Measurements from ENCODE around the gene RRP7A.
"Not testable (repeated sequence)": the region's sequence is repeated elsewhere in the genome, so short reads cannot be mapped to it uniquely, and the experiment has no call there.

Gene RRP7A, protein sequence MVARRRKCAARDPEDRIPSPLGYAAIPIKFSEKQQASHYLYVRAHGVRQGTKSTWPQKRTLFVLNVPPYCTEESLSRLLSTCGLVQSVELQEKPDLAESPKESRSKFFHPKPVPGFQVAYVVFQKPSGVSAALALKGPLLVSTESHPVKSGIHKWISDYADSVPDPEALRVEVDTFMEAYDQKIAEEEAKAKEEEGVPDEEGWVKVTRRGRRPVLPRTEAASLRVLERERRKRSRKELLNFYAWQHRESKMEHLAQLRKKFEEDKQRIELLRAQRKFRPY

DNA sequence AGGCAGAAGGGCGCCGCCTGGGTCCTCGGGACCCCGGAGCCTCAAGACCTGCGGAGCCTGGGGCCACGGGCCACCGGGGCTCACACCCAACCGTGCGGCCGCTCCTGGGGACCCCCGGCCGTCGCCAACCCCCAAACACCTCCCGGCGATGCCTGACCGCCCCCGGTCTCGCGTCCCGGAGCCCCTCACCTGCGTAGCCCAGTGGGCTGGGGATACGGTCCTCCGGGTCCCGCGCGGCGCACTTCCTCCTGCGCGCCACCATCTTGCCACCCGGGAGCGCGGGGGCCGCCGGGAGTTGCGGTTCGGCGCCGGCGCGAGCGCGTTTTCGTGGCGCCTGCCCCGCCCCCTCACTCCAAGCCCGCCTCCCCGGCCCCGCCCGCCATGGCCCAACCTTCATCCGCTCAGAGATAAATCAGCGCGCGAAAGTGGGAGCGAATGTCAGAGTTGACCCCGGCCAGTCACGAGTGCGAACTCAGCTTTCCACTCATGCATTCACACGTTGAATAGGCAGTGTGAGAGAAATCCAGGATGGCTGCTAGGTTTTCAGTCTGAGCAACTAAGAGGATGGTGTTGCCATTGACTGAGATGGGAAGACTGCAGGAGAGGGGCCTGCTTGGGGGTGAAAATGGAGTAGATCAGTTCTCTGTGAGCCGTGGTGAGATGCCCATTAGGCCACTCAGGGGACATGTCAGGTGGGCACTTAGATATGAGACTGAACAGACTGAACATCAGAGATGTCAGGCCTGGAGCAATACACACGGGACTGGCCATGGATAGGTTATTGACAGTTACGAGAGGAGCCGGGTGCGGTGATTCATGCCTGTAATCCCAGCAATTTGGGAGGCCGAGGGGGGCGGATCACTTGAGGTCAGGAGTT is at the start of gene RRP7A:
Gene RRP7A, minus strand, starts transcription at position 272 of the 877 bp plus-strand sequence. Its CDS starts 10 bp downstream, at position 262.
- peak; percentile 89 for DNase-seq

DNA sequence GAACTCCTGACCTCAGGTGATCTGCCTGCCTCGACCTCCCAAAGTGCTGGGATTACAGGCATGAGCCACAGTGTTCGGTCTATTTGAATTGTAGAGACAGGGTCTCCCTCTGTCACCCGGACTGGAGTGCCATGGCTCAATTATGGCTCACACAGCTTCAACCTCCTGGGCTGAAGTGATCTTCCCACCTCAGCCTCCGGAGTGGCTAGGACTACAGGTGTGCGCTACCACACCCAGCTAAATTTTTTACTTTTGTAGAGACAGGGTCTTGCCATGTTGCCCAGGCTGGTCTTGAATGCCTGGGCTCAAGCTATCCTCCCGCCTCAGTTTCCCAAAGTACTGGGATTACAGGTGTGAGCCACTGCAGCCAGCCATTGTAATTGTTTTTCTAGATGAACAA is 48.4 kb upstream of the RRP7A start:
- not testable (repeated sequence) for DNase-seq

- DNase-seq: no peak
Observed at GRCh38 chr22:42565956-42566355, 46.4 kb upstream of the RRP7A start.

DNA sequence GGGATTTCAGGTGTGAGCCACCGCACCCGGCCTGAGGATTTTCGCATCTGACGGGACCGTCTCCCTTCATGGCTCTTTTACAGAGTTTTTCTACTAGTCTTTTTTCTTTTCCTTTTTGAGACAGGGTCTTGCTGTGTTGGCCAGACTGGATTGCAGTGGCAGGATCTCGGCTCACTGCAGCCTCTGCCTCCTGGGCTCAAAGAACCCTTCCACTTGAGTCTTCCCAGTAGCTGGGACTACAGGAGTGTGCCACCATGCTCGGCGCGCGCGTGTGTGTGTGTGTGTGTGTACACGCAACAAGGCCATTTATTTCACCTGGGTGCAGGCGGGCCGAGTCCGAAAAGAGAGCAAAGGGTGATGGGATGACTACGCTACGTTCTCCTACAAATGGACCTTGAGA is 45.1 kb upstream of the RRP7A start:
- DNase-seq: no peak

DNA sequence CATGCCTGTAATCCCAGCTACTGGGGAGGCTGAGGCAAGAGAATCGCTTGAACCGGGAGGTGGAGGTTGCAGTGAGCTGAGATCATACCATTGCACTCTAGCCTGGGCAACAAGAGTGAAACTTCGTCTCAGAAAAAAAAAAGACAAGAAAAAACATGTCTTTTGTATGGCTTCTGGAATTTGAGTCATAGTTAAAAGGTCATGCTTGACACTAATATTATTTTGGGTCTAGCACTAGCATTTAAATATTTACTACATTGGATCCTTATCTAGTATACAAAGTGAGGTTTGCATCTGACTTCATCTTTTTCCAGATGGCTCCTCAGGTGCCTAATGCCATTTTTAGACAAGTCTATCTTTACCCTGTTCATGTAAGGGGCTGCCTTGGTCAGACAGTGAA is 44.3 kb upstream of the RRP7A start:
- not testable (repeated sequence) for DNase-seq

DNA sequence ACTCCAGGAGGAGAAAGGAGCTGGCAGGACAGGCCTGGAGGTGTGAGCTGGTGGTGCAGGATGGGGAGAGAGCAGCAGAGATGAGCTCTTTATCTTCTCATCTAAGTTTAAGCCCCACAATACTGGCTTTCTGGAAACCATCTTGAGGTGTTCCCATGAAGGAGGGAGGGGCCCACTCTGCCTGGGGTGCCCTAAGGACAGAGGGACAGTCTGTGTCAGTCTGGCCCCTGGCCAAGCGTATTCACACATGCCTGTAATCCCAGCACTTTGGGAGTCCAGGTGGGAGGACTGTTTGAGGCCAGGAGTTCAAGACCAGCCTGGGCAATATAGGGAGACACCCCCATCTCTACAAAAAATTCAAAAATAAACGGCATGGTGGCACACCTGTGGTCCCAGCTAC is 43.1 kb upstream of the RRP7A start:
- no peak for DNase-seq

DNA sequence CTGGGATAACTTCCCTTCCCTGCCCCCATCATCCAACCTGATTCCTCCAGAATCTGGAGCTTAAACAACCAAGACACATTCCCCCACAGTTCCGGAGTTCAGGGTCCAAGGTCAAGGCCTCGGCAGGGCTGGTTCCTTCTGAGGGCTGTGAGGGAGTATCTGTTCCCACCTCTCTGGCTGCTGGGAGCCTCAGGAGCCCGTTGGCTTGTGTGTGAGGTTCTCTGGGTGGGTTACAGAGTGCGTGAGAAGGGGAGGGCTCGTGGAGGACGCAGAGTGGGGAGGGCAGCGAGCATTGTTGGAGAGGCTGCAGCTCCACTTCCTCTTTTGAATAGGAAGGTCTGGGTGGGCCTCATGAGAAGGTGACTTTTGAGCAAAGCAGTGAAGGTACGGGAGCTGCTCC is 42.7 kb upstream of the RRP7A start:
- DNase-seq: no peak

- no peak for DNase-seq
Observed at GRCh38 chr22:42561856-42562255, 42.3 kb upstream of the RRP7A start.

GRCh38 chr22:42560781-42561180 is 41.2 kb upstream of the RRP7A start:
- DNase-seq: peak; percentile 65

DNA sequence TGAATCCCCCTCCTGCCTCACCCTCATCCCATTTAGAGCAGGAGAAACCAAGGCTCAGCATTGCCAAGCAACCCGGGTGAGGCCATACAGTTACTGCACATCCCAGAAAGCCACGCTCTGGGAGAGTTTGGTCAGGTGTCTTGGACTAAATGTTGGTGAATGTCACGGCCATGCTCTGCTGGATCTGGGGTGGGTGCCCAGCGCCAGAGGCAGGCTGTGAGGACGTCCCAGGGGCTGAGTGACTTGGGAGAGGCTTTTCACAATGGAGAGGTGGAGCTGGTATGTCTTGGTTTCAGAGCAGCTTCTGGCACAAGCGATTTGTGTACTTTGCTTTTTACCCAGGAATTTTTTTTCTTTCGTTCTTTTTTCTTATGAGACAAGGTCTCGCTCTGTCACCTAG is 40.8 kb upstream of the RRP7A start:
- no peak for DNase-seq

DNA sequence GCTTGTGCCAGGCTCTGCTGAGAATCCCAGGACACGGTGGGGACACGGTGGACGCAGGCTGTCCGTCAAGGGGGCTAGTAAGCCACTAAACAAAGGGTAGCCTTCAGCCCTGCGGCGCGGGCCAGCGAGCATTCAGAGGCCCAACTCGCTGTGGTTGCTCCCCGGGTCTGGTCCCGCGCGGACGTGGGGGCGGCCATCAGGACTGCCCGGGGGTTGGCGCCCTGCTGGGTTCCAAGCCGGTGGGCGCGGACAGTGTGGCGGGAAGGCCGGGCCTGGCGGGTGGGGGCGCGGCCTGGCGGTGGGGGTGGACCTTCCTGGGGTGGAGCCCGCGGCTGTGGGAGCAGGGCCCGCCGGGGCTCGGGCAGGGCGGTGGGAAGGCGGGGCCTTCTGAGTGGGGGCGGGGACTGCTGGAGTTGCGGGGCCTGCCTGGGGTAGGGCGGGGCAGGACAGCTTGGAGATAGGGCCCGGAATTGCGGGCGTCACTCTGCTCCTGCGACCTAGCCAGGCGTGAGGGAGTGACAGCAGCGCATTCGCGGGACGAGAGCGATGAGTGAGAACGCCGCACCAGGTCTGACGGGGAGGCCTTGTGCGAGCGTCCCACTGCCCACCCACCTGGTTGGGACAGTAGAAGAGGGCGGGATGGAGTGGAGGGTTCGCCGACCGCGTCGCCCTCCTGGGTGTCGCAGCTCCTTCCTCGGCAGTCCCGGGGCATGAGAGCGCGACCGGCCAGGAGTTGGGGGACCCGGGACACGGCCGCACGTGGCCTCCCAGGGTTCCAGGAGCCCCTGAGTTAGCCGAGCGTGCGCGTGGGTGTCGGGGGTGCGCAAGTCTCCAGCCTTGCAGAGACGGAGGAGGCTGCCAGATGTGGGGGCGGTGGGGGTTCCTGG is 34.1 kb upstream of the RRP7A start, which contains the start of gene SERHL2:
Gene SERHL2, plus strand, starts transcription at position 482 of the 887 bp plus-strand sequence. Its CDS starts 65 bp downstream, at position 547.
- peak; percentile 85 for DNase-seq

- not testable (repeated sequence) for DNase-seq
Observed at GRCh38 chr22:42552294-42552647, 32.7 kb upstream of the RRP7A start.

DNA sequence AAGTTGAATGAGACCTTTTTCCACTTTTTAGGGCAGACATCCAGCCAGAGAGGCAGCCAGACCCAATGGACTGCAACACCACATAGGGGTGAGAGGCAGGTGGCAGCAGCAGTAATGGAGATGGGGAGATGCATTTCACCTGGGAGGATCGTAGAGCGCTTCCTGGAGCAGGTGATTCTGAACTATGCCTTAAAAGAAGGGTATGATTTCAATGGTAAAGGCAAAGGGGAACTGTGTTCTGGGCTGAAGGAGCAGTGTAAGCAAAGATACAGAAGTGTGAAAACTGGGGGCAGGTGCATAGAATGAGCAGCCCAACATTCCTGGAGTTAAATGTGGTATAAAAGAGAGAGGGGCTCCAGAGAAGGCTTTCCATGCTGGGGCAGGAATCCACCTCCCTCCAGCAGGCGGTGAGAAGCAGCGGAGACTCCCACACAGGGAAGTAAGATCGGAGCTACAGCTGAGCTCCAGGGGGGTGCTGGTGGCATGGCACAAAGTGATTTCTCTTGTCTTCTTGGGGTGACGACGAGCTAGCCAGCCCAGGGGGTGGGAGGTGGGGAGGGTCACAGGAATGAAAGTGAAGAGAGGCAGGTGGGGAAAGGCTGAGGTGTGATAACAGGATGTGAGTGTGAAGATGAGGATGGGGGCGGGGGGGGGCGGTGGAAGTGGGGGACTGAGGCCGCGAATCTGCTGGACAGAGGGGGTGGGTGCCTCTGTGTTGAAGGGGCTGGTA is 29.9 kb upstream of the RRP7A start:
- no peak for DNase-seq

DNA sequence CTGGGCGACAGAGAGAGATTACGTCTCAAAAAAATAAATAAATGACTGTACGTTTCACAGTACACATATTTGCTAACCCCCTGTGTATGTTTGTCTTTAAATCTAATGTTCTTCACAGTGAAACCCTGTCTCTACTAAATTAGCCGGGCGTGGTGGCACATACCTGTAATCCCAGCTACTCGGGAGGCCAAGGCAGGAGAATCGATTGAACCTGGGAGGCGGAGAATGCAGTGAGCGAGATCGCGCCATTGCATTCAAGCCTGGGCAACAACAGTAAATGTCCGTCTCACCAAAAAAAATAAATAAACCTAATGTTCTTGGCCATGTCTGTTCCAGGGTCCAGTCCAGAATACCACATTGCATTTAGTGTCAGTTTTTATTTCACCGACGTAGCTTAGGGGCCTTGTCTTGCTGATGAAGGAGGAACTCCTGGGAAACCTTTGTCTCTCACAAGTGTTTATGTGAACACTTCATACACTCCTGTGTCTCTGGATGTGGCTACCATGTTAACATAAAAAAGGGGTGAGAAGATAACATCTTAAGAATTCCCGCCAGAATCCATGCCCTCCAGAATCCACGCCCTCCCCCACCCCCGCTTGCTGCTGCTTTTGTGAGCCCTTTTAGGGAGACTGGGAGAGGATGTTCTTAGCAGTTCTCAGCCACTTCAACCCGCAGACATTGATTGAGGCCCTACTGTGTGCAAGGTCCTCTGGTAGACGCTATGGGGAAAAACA is 29.2 kb upstream of the RRP7A start:
- no peak for DNase-seq

- not testable (repeated sequence) for DNase-seq
Observed at GRCh38 chr22:42548126-42548525, 28.5 kb upstream of the RRP7A start.

DNA sequence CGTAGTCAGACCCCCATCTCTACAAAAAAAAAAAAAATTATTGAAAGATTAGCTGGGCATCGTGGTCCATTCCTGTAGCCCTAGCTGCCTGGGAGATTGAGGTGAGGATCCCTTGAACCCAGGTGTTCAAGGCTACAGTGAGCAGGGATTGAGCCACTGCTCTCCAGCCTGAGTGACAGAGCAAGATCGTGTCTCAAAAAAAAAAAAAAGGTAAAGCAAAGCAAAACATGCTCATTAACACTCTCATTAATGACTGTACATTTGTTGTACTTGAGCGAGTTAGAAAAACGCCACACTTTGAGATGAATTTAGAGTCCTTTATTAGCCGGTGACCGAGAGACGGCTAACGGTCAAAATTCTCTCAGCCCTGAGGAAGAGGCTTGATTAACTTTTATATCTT is 28.0 kb upstream of the RRP7A start:
- no peak for DNase-seq

DNA sequence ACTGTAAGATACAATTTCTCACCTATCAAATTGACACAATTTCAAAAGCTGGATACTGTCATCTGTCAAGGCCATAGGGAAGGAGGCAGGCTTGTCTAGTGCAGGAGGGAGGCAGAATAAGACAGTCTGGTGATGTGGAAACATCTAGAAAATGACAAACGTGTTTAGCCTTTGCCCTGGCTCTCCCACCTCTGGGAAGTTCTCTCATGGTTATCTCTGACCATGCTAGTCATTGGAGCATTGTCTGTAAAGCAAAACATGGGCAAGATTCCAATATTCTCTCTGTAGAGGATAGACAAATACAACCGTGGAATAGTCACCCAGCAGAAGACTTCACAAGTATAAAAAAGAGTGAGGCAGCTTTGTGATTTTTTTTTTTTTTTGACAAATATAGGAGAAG is 25.1 kb upstream of the RRP7A start:
- peak; percentile 30 for DNase-seq

GRCh38 chr22:42539236-42539771 is 19.7 kb upstream of the RRP7A start:
- DNase-seq: not testable (repeated sequence)

DNA sequence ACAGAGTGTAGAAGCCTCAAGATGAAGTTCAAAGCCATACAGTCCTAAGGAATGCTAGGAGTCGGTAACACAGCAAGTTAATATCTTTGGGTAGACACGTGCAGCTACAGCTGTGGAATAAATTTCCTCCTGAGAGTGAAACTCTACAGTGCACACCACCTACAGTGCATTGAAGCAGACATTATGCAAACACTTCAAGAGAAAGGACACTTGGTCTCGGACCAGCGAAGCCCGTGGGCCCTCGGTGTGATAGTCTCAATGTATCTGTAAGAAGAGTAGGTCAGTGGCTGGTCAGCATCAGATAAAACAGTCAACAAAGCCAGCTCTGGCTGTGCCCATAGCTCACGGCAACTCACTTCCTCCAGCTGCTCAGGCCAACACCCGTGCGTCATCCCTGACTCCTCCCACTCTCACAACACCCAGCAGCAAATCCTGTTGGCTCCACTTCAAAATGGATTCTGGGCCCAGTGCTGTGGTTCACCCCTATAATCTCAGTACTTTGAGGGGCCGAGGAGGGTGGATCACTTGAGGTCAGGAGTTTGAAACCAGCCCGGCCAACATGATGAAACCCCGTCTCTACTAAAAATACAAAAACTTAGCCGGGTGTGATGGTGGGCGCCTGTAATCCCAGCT is 17.7 kb upstream of the RRP7A start:
- DNase-seq: not testable (repeated sequence)

- not testable (repeated sequence) for DNase-seq
Observed at GRCh38 chr22:42536634-42537033, 17.0 kb upstream of the RRP7A start.

DNA sequence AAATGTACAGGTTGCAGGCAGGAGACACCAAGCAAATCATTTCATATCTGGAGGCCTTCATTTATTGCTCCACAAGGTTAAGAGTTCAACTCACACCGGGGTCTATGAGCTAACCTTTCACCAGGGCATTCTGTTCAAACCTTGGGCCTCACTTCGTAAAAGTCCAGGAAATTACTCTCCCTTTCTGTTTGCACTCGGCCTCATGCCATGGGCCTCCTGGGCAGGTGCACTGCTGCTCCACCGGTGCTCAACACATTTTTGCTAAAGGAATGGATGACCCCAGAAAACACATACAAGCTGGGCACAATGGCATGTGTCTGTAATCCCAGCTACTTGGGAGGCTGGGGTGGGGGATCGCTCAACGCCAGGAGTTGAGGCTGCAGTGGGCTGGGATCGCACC is 16.6 kb upstream of the RRP7A start:
- no peak for DNase-seq

Measured in NCI-H69 (cell line).